ENCODE data around the gene YWHAE.

- TF ChIP-seq TCF7L2 (IDR thresholded peaks at IDR 0.05; ENCODE audit: low read depth, low read length) (no peak), CTCF (IDR thresholded peaks at IDR 0.05) (no peak), POLR2AphosphoS5 (IDR thresholded peaks at IDR 0.05; ENCODE audit: low read depth, low read length) (no peak)
Measured at GRCh38 chr17:1299552-1300370, 100.3 kb downstream of the YWHAE start.

Data from Panc1 (cell line).